CD4-positive, alpha-beta T cell treated with Interleukin-12 subunit alpha and Interleukin-12 subunit beta, for 1 hour (primary cell): ENCODE results near the gene ACOT8.
"Not testable (repeated sequence)": the region's sequence is repeated elsewhere in the genome, so short reads cannot be mapped to it uniquely, and the experiment has no call there.

Experiments used
- DNase-seq: peaks from one replicate; pipeline ENCODE4 v3.0.0-alpha.2; 2020

The ACOT8 gene

DNA sequence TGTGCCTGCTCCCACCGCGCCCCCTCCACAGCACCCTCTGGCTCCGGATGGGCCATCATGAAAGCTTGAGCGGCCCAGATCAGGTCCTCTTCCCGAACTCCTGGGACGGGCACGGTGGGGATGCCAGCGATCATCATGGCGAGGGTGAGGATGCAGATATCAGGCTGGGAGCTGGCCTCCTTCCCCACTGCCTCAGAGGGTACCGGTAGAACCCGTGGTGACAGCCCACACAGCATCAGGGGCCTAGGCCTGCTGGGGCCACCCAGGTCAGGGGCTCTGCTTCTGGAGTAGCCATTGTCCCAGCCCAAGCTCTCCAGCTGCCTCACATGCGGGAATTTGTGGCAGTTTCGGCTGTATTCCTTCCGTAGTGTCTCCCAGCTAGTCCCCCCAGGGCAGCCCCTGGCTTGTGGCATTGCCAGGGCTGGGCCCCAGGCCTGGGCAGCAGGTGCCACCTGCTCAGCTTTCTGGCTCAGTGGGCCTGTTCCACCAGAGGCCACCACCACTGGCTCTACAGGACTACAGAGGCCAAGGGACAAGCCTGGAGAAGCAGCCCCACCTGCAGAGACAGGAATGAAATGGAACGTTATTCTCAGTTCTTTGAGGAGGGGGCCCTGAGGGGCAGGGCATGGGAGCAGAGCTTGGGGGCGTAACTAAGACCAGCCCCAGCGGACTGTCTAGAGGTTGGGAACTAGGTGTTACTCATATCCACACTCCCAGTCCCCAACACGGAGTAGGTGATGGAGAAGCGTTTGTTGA is 29.6 kb upstream of the ACOT8 start:
- no peak for DNase-seq

DNA sequence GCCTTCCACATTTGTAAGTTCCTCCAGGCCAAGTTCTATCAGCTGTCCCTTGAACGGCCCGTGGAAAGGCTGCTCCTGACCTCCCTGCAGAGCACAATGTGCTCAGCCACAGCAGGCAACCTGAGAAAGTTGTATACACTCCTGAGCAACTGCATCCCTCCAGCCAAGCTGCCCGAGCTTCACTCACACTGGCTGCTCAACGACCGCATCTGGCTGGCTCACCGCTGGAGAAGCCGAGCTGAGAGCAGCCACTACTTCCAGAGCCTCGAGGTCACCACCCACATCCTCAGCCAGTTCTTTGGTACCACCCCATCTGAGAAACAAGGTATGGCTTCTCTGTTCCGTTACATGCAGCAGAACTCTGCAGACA is 25.9 kb upstream of the ACOT8 start:
- no peak for DNase-seq

DNA sequence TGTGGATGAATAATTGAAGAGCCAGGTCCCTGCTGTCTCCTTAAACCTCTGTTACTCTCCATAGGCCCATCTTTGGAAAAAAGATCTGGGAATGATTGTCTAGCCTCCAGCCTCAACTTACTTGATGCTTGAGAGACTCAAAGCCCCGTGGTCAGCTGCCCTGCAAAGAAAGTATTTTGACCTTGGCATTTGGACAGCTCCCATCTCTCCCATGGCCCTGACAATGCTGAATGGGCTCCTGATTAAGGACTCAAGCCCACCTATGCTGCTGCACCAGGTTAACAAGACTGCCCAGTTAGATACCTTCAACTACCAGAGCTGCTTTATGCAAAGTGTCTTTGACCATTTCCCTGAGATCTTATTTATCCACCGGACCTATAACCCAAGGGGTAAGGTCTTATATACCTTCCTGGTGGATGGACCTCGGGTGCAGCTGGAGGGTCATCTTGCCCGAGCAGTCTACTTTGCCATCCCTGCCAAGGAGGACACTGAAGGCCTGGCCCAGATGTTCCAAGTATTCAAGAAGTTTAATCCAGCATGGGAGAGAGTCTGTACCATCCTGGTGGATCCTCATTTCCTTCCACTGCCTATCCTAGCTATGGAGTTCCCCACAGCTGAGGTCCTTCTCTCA is 25.4 kb upstream of the ACOT8 start:
- no peak for DNase-seq

DNA sequence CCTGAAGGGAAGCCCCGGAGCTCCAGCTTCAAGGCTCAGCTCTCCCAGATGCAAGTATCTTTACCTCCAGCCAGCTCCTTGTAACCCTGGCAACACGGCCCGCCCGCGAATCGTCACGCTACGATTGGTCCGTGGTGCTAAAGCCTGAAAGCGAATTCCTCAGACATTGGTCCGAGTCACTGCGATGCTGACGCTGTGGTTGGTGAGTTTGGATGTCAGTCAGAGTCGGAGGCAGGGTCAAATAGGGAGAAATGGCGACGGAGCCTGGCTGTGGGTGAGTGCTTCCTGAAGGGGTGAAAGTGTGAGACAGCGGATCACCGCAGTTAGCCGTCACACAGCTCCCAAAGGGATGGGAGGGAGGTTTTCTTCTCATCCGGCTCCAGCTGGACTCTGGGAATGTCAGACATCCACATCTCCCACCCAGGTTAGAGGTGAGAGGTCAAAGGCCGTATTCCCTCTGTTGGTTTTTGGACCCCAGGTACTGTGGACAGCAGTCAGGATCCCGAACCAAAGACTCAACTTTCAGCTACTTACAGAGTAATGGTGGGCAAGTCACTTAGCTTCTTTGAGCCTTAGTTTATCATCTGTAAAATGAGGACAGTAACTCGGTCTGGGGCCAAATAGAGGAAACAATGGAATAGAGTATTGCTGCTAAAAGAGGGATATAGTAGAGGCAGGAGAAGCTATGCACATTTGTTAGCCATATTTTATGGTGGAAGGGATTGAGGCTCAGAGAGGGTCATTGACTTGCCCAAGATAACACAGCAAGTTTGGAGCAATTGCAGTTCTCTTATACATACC is 24.0 kb upstream of the ACOT8 start, which contains the start of gene ZSWIM1:
ZSWIM1 (plus strand) TSS at position 240 of the 801 bp plus-strand sequence. CDS start 1,366 bp downstream, outside the sequence.
- peak; percentile 99 for DNase-seq

DNA sequence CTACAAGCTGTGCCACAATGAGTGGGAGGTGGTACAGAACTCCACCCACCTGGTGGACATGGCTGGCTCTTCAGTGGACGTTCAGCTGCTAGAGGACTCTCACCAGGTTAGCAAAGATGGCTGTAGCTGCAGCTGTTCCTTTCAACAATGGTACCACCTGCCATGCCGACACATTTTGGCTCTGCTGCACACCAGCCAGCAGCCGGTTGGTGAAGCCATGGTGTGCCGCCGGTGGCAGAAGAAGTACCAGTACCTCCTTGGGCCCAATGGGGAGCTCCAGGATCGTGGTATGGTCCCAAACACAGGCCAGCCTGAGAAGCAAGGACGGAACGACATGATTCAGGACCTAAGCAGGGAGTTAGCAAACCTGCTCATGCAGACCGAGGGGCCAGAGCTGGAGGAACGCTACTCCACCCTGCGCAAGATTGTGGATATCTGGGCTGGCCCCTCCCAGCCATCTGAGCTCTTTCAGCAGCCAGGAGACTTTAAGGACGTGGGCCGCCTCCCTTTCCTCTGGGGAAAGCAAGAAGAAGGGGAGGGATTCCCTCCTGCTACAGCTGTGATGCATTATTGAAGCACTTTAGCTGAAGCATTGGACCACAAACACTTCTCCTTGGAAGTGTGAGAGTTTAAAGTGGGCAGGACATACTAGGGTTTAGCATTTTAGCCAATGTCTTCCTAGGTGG is 21.0 kb upstream of the ACOT8 start:
- no peak for DNase-seq

DNA sequence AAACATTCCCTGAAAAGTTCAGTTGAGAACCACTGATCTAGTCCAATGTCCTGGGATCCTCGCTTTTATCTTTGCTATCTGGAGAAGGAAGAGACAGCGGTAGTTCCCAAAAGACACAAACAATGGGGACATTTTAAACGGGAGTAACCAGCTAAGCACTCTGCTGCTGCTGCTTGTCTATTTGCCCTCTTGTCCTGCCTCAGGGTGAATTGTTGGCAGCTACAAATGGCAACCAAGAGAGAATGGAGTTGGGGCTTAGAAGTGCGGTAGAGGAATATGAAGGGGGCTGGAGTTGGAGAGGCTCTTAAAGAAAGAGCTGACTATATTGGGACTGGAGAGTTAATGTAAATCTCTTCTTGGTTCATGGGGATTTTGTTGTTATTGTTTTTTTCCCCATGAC is 17.4 kb upstream of the ACOT8 start:
- DNase-seq: no peak

DNA sequence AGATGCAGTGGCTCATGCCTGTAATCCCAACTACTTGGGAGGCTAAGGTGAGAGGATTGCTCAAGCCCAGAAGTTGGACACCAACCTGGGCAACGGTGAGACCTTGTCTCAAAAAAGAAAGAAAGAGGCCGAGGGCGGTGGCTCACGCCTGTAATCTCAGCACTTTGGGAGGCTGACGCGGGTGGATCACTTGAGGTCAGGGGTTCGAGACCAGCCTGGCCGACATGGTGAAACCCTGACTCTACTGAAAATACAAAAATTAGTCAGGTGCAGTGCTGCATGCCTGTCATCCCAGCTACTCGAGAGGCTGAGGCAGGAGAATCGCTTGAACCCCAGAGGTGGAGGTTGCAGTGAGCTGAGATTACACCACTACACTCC is 16.9 kb upstream of the ACOT8 start:
- DNase-seq: not testable (repeated sequence)

DNA sequence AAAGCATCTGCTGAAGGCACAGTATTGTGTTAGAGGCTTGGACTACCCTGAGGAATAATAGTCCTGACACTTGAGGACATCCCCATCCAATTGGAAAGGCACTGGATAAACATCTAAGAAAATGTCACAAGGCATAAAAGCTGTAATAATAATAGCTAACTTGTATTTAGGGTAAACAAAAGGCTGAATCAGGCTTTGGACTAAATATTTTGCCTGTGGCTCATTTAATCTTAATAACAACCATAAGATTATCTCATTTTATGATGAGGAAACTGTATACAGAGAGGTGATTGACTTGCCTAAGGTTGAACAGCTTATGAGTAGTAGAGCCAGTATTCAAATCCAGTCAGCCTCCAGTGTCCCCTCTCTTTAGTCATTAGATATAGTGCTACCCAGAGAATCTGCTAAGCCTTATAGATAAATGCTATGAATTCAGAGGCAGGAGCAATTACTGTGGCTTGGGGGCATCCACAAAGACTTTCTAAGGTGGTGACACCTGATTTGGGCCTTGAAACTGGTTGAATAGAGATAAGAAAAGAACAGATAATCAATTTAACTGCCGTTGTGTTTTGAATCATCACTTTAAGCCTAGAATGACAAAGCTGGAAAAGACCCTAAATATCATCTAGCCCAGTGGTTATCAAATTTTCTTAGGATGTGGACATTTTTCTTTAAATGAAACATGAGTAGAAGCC is 16.4 kb upstream of the ACOT8 start:
- DNase-seq: no peak

DNA sequence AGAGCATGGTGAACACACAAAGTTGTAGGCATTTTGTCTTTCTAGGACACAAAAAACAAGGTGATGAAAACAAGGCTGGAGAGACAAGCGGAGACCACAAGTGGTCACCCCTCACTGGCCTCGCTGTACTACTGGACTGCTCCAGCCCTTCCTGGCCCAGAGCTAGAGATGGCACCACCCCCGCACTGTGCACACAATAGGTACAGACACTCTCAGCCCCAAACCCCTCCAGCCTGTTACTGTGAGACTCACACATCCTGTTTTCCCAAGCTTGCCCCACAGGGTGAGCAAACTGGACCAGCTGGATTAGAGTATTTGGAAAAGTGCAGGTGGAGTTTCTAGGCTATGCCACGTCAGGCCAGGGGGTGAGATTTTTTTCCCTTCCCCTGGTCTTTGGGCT is 15.4 kb upstream of the ACOT8 start:
- no peak for DNase-seq

DNA sequence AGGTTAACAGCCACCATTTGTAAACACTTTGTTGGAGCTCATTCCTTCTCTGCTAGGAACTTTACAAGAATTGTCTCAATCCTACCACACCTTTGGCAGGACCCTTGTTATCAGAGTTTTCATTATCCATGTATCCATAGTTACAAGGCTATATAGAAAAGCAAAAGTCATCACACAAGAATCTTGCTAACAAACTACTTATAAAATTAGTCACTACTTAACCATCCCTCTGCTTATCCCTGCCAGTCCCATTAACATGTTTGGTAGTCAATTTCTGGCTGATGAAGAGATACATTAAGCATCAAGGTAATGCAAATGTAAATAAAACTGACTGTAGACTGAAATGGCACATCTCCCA is 10.6 kb upstream of the ACOT8 start:
- DNase-seq: no peak

DNA sequence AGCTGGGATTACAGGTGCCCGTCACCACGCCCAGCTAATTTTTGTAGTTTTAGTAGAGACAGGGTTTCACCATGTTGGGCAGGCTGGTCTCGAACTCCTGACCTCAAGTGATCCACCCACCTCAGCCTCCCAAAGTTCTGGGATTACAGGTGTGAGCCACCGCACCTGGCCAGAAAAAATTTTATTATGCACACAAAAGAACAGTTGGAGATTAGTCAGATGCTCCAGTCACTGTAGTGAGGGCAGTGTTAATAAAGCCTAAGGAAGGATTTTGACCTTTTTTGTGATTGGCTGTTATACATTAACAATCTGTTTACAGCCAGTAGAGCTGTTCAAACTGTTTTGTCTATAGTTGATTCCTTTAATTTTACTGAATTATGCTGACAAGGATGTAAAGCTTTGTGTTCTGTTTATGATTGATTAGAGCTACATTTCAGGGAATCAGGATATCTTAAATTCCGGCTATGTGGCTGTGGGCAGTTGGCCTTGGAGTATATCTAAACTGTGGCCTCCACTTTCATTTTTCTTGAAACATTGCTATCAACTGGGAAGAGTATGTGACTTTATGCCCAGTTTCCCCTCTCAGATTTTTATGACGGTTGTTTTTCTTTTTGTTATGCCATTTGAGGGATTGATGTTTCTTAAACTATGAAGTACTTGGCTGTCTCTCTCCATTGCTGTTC is 10.1 kb upstream of the ACOT8 start:
- no peak for DNase-seq

DNA sequence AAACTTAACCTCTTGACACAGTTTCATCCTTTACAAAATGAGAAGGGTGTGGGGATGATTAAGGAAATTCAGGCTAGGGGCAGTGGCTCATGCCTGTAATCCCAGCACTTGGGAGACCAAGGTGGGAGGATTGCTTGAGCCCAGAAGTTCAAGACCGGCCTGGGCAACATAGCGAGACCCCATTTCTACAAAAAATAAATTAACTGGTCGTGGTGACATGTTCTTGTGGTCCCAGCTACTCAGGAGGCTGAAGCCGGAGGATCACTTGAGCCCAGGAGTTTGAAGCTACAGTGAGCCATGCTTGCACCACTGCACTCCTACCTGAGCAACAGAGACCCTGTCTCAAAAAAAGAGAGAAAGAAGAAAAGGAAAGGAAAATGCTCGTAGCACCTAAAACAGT is 9.3 kb upstream of the ACOT8 start:
- no peak for DNase-seq

DNA sequence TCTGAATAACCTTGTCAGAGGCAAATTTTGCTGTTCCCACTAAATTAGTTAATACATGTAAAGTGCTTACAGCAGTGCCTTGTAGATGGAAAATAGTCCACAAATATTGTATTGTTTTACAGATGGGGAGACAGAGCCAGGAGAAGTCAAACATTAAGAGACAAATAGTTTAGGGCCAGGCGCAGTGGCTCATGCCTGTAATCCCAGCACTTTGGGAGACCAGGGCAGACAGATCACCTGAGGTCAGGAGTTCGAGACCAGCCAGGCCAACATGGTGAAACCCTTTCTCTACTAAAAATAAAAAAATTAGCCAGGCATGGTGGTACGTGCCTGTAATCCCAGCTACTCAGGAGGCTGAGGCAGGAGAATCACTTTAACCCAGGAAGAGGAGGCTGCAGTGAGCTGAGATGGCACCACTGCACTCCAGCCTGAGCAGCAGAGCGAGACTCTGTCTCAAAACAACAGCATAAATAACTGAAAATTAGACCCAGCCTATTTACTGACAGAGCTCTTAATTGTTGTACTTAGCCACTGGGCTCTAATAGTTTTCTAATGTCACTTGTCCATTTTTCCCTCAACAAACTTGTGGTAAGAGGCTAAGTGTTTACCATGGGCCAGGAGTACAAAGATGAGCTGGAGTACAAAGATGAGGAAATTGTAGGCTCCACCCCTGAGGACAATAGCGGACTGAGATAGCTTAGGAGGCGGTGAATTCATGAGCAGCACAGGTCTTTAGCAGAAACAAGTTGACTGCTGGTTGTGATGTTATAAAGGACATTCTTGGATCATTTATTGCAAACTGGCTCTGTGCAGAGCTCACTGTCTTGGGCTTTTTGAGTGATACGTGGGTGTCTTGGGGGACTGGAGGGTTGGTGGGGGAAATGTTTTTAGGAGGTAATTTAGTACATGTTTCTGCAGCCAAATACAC is 6.6 kb upstream of the ACOT8 start:
- no peak for DNase-seq

DNA sequence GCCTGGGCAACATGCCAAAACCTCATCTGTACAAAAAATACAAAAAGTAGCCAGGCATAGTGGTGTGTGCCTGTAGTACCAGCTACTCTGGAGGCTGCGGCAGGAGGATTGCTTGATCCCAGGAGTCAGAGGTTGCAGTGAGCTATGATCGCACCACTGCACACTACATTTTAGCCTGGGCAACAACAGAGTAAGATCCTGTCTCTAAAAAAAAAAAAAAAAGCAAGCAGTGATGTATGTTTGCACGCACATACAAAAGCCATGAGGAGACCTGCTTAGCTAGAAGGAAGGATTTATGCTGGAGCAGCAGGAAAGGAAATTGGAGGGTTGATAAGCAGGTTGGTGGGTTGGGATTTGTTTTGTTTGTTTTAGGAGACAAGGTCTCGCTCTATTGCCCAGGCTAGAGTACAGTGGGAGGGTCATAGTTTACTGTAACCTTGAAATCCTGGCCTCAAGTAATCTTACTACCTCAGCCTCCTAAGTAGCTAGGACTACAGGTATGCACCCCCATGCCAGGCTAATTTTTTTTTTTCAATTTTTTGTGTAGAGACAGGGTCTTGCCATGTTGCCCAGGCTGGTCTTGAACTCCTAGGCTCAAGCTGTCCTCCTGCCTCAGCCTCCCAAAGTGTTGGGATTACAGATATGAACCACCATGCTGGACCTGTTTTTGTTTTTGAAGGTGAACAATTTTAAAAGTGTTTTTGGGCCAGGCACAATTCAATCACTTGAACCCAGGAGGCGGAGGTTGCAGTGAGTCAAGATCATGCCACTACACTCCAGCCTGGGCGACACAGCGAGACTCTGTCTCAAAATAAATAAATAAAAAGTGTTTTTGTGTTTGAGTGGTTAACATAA is 4.3 kb upstream of the ACOT8 start:
- DNase-seq: no peak

DNA sequence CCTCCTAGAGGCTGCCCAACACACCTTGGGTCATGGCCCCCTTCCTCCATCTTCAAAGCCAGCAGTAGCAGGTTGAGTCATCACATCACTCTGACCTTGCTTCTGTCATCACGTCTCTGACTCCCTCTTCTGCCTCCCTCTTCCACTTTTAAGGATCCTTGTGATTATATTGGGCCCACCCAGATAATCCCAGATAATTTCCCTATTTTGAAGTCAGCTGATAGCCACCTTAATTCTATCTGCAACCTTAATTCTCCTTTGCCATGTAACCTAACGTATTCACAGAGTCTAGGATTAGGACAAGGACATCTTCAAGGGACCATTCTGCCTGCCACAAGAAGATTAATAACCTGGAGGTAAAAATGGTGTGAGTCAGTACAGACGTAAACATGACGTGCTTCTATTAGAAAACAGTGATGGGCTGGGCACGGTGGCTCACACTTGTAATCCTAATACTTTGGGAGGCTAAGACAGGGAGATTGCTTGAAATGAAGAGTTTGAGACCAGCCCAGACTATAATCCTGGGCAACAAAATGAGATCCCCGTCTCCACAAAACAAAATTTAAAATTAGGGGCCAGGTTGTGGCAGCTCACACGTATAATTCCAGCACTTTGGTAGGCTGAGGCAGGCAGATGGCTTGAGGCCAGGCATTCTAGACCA is 3.5 kb upstream of the ACOT8 start:
- no peak for DNase-seq

DNA sequence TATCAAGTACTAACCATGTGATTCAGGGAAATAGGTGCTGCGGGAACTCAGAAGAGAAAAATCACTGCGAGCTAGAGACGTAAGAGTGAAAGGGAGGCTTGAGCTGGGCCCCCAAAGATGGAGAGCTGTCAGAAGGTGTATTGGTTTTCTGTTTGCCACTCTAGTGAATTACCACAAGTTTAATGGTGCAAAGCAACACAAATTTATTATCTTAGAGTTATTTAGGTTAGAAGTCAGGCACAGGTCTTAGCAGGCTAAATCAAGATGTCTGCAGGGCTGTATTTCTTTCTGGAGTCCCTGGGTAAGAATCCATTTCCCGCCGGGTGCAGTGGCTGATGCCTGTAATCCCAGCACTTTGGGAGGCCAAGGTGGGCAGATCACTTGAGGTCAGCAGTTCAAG is 2.7 kb upstream of the ACOT8 start:
- DNase-seq: no peak

DNA sequence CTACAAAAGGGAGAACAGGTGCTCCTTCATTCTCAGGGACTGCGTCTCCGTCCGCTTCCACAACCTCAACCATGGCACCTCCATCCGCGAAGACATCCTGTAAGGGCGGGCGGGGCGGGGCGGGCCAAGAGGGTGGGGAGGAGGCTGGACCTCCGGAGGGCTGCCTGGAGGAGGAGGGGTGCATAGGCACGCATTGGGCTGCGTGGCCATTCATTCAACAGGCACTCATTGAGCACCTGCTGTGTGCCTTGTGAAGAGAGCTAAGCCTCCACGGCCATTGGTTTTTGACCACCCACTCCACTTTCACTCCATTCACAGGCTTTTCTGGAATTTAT is 657 bp upstream of the ACOT8 start:
- DNase-seq: no peak

DNA sequence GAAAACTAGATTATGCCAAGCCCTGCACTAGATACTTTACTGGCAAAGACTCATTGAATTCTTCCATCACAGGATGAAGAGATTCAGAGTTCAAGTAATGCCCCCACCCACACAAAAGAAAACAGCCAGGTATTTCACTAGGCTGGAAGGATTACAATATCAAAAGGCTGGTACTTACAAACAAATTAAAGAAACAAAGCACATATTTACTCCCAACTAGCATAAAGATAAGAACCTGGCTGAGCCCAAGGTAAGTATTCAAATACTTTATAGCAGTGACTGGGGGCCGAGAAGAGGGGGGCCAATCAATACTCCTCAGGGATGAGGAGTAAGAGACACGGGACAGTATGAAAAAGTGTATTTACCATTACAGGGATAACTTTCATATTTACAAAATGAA is 3.7 kb downstream of the ACOT8 start:
- DNase-seq: no peak

DNA sequence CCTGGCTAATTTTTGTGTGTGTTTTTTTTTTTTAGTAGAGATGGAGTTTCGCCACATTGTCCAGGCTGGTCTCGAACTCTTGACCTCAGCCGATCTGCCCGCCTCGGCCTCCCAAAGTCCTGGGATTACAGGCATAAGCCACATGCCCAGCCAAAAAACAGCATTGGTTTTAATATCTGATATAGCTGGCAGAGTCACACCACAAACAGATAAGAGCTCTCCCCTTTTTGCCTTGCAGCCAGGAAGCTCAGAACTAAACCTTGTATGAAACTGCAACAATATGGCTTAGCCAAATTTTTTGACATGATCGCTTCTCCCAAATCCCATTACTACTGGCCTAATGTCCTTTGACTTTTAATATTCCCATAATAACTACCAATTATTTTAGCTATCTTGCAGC is 4.9 kb downstream of the ACOT8 start:
- DNase-seq: no peak

DNA sequence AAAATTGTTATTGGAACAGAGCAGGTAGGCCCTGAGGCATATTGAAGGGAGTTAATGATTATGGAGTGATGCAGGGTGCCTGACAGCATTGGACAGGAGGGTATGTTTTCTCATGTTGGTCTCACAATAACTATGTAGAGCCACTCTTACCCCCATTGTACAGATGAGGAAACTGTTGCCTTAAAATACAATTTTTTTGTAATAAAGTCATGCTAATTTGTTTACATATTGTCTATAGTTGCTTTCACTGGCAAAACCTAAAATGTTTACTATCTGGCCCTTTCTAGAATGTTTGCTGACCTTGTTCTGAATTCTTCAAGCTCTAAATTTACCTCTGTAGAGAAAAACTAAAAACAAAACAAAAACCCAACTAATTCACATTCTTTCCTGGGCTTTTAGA is 5.7 kb downstream of the ACOT8 start:
- no peak for DNase-seq
